GM19240 (cell line): ENCODE measurements around the gene DCT.

Experiments
- DNase-seq: peaks from one replicate; pipeline ENCODE4 v3.0.0; 2011; ENCODE audit warnings: low spot score; ENCODE audit not compliant: insufficient read length

DCT gene

GRCh38 chr13:94454334-94454733, 25.1 kb downstream of the DCT start:
- DNase-seq: no peak

GRCh38 chr13:94444826-94445225, 34.7 kb downstream of the DCT start:
- DNase-seq: no peak

DNA sequence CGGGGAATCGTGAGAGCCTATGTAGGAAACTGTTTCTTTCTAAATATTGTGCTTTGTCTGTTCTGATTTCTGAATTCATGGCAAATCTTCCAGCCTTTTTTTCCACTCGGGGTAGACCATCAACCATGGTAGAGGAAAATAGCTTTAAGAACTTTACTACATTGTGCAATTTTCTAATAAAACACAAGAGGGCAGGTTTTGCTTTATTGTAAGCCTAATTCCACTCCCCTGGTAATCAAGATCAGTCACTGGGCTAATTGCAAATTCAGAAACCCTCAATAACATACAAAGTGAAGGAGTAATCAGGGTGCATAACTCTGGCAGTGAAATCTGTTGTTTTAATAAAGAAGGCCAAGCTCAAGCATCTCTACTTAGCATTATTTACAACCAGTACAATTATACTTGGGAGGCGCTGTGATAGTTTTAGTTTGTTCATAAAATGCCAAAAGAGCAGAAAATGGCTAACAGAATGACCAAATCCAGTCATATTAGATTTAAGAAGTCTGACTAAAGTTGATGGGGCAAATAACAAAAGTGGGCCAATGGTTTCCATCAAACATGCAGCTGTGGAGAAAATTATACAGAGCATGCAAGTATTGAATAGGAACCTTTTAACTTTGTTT, 43.8 kb downstream of the DCT start:
- DNase-seq: peak; percentile 8

- no peak for DNase-seq
Observed at GRCh38 chr13:94433055-94433961, 46.2 kb downstream of the DCT start.

GRCh38 chr13:94431987-94432386, 47.5 kb downstream of the DCT start:
- DNase-seq: no peak

DNA sequence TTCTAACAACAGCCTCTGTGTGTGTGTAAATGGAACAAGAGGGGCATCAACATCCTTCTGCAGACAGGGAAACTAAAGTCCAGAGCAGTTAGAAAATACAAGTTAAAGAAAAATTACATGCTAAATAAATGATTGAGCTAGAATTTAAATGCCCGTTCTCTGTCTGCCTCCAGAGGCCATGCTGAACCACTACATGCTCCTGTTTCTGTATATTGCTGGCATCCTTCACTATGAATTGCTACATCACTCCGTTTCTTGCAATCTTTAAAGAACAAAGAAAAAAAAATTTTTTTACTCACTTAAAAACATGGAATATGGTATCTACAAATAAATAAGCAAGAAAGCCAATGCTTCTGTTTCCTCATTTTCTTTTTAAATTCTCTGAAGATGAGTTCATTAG, 47.9 kb downstream of the DCT start:
- DNase-seq: no peak

DNA sequence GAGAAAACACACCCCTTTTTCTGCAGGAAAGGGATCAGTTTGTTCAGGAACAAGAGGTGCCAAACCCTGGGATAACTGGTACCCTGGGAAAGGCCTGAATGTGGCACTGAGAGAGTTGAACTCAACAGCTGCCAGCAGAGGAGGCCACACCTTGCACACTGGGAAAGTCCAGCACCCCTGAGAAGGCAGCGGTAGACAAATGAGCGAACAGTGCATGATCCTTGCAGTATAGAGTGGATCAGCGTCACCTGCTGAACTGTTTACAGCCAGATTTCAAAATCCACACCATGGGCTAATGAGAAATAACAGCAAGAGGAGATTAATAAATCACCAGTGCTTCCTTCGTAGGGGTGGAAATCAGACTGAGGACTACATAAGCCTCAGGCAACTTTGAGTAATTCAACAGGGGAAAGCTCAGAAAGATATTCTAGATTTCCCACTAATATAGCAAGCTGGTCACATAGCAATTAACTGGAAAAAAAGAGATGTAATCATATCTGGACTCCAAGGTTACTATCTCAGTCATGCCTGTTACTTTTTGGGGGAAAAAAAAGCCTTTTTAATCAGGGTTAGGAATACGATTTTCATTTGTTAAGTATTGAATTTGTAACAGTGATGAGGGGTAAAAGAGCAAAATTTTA, 52.0 kb downstream of the DCT start:
- DNase-seq: no peak

- no peak for DNase-seq
Observed at GRCh38 chr13:94419925-94420305, 59.6 kb downstream of the DCT start.

DNA sequence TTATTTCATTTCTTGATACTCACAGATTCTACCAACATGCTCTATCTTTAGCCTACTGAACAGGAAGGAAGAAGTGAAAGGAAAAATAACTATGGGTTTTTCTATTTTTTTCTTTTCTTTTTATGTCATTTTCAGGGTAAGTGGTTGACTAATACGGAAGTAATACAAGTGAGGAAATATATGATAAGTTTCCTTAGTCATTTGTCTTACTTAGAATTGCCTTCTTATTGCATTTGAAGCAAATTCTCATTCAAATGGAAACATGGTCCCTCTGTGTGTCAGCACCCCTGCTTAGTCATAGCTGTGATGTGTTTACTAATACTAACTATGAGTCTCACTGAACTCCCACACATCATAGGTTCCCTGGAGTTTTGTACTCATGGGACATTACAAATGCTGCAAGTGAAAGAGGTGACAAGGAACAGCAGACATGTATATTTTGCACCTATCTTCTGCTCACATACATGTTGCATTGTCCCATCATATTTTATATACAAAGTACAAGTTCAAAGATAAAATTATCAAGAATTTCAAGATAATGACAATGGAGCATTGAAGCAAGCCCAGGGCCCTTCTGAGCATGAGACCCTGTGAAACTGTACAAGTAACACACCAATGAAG, 60.1 kb downstream of the DCT start:
- no peak for DNase-seq

DNA sequence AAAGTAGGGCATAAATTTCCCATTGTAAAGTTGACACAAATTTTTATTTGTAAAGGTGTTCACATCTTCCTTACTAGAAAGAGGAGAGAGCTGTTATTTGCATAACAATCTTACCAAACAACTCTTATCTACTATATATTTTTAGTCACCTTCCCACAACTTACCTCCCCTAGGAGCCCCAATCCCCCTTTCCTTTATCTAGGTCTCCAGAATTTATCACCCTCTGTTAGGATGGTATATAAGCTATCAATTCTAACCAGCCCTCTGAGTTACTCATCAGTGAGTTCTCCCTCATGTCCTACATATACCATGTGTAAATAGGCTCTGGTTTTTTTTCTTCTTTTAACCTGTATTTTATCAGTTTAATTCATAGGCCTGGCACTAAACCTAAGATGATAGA, 62.2 kb downstream of the DCT start:
- DNase-seq: no peak

- no peak for DNase-seq
Observed at GRCh38 chr13:94416454-94417080, 62.9 kb downstream of the DCT start.

DNA sequence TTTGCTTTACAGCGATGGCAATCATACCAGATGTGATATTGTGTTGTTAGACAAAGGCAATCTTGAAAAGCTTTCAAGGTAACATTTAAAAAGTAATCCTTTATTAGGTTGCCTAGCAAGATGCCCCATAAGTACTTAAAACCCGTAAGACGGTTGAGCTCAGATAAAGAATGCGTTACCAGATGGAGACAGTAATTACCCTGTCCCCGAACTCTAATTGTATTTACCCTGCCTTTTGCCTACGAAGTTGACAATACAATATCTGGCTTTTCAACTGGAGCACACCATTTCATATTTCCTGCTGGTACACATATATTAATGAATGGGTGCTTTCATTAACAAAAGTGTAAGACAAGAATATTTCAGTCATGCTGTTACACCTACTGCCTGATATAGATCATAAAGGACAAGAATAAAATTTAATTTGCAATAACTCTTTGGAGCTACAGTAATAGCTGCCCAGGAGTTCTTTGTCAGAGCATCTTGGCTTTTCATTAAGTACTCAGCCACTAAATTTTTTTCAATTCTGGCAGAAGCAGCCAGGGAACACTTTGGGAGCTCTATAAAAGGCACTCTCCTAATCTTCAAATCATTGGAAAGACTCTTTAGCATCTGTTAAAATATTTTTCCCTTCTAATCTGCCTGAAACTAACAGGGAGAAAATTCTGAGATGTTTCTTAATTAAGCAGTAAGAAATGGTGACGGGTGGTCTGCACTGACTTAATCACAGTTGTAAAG, 63.8 kb downstream of the DCT start:
- no peak for DNase-seq

- DNase-seq: no peak
Observed at GRCh38 chr13:94414708-94415107, 64.8 kb downstream of the DCT start.

GRCh38 chr13:94414141-94414540, 65.3 kb downstream of the DCT start:
- no peak for DNase-seq

GRCh38 chr13:94413598-94413944, 65.9 kb downstream of the DCT start:
- DNase-seq: no peak

DNA sequence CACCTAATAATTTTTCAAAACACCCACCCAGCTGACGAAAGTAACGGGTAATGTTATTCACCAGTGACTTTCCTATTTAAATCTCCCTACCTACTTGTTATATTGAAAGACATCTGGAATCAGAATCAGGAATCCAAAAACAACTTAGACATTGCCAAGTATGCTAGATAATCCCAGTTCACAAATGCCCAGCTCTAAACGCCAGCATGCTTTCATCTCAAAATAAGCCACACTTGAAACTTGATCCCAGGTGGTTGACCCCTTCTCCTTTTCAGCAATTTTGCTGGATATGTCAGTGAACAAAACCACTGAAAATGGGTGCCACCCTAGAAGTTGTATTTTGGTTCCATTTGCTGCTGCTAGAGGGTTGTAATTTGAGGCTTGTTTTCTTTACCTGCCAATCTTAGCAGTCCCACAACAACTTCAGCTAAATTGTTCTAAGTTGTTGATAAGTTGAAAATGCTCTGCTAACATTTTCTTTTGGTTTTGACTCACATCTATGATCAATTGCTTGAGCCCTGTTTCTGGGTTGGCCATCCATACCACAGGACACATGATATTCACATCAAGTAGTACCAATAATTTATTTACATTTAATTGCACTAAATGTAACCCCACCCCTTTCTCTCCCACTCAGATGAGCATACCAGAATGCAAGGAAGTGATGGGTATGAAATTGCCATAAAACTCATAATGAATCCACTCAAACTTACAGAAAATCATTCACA, 66.4 kb downstream of the DCT start:
- no peak for DNase-seq

DNA sequence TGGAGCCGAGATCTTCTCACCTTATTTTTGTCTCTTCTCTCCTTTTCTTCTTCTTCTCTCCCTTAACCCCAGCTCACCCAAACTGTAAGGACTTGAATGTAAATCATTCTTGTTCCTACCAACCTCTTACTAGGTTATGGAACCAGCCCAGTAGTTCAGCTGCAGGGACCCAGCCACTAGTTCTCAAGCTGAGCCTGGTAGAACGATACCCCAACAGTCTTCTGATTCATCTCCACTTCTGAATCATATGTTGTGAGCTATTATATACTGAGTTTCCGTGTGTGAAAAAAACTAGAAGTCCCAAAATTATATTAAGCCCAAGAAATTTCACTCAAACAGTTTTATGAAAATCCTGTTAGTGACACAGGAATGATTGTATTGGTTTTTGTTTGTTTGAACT, 67.7 kb downstream of the DCT start:
- no peak for DNase-seq

DNA sequence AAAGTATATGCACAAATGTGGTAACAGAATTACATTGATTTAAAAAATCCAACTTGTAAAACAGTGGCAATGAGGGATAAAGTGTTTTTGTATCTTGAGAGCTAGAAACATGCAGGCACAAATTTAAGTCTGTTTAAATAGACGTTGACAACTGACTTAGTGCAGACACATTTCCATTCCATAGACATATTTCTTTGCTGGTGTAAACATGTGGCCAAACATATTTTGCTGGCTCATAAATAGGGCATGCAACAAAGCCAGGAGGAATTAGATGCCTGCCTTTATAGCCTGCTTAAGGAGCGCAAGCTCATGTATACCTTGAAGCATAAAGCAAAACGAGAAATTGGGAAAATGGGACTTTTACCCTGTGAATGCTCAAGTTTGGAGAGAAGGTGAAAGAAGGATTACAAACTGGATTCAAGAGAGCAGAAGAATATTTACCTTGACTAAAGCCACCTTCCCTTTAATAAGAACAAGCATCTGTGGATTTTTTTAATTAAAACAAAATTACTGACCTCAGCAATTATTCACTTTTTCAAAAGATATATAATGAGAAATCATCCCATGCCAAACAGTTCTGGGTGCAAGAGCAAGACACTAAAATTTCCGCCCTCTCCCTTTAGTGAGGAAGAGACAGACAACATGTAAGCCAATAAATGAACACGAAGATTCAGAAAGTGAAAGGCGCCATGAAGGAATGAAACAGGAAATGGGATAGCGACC, 71.0 kb downstream of the DCT start:
- DNase-seq: no peak

GRCh38 chr13:94400874-94401273, 78.6 kb downstream of the DCT start:
- DNase-seq: no peak

DNA sequence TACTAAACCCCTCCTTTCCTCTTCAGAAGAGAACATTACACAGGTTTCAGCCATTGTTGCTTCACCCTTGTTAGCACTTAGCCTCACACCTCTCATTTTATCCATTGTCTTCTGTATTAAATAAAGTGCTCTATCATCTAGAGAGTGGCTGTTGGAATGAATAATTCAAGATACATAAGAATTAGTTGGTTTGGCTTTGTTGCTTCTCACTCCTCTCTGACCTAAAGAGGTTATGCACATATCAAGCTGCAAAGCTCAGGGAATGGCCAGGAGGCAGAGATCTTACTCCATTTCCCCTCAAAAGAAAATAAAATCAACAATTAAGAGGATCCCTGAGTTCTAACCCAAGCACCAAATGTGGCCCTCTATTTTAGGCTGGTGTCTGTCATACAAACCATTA, 79.7 kb downstream of the DCT start:
- DNase-seq: no peak
